Panc1 (cell line): ENCODE data around the gene CORO2B.

Source experiments
- CTCF ChIP-seq: fragments of 450-650 bp; IDR thresholded peaks from 2 replicates; pipeline ENCODE4 v1.5.1; 2017; ENCODE audit warnings: mild to moderate bottlenecking
- SIN3A ChIP-seq: IDR thresholded peaks from 2 replicates; pipeline ENCODE4 v1.6.1; 2012; ENCODE audit warnings: low read depth, mild to moderate bottlenecking, low read length, moderate library complexity, borderline replicate concordance; ENCODE audit not compliant: insufficient read depth

GRCh38 chr15:68617777-68618176 lies 39.0 kb downstream of the CORO2B start:
- no peak for TF ChIP-seq CTCF
- no peak for TF ChIP-seq SIN3A
